ENCODE measurements around the gene SPINK1.

DNA sequence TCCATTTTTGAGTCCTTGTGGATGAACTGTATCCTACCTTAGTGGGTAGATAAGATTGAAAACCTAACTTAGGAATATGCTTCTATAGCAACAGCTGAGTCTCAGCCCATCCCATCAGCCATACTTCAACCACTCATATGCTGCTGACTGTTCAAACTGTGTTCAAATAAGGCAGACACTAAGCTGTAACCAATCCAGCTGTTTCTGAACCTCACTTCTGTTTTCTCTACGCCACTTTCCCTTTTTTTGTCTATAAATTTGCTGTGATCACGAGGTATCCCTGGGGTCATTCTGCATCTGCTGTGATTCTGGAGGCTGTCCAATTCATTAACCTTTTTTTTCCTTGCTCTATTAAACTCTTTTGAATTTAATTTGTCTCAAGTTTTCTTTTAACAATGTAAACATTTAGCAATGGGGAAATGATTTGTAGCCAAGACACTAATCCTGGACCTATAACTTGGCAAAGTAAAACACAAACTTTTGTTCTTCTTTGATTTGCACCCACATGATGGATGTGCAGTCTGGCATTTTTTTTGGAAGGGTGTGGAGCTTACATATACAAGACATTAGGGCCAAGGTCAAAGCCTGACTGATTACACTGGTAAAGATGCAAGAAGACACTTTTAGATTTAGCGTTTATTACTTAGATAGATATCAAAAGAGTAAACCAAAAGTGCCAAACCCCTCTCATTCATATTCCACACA is 32.1 kb upstream of the SPINK1 start:
- TF ChIP-seq, protein P1, sequence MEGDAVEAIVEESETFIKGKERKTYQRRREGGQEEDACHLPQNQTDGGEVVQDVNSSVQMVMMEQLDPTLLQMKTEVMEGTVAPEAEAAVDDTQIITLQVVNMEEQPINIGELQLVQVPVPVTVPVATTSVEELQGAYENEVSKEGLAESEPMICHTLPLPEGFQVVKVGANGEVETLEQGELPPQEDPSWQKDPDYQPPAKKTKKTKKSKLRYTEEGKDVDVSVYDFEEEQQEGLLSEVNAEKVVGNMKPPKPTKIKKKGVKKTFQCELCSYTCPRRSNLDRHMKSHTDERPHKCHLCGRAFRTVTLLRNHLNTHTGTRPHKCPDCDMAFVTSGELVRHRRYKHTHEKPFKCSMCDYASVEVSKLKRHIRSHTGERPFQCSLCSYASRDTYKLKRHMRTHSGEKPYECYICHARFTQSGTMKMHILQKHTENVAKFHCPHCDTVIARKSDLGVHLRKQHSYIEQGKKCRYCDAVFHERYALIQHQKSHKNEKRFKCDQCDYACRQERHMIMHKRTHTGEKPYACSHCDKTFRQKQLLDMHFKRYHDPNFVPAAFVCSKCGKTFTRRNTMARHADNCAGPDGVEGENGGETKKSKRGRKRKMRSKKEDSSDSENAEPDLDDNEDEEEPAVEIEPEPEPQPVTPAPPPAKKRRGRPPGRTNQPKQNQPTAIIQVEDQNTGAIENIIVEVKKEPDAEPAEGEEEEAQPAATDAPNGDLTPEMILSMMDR (IDR thresholded peaks at IDR 0.05) = no peak
- no peak for TF ChIP-seq POLR2A (IDR thresholded peaks at IDR 0.05)

Data from heart left ventricle (tissue), 13 donors.